Keratinocyte (primary cell): ENCODE data around the gene CPPED1.

Experiments used
- EZH2 ChIP-seq: IDR thresholded peaks from one replicate; pipeline ENCODE4 v1.6.1; 2012; ENCODE audit warnings: inconsistent platforms, mild to moderate bottlenecking, low read length, moderate library complexity
- TF ChIP-seq, protein P1 (sequence below), 3 experiments: IDR thresholded peaks in 1 of 3; conservative IDR thresholded peaks in 1 of 3; optimal IDR thresholded peaks in 1 of 3; 2 replicates in 2 of 3; 3 replicates in 1 of 3; pipeline versions ENCODE3 to v1.5.1; 2011; ENCODE audit warnings: low read length in 3 of 3, mild to moderate bottlenecking in 3 of 3, moderate library complexity in 2 of 3, control low read depth in 1 of 3, inconsistent platforms in 1 of 3; ENCODE audit not compliant: insufficient read depth in 2 of 3; ENCODE audit errors: extremely low read depth in 1 of 3

DNA sequence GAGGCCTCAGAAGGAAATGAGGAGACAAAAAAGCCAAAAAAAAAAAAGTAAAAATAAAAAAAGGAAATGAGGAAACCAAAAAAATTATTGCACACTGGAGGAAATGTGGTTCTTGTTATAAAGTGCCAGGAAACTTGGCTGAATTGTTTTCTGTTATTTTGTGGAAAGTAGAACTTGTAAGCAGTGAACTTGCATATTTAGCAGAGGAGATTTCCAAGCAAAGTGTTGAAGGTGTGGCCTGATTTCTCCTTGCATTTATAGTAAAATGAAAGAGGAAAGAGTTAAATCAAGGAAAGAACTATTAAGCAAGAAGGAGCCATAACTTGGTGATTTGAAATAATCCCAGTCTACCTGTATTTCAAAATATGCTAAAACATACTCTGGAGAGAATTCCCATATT is 34.1 kb upstream of the CPPED1 start:
- TF ChIP-seq, protein P1, sequence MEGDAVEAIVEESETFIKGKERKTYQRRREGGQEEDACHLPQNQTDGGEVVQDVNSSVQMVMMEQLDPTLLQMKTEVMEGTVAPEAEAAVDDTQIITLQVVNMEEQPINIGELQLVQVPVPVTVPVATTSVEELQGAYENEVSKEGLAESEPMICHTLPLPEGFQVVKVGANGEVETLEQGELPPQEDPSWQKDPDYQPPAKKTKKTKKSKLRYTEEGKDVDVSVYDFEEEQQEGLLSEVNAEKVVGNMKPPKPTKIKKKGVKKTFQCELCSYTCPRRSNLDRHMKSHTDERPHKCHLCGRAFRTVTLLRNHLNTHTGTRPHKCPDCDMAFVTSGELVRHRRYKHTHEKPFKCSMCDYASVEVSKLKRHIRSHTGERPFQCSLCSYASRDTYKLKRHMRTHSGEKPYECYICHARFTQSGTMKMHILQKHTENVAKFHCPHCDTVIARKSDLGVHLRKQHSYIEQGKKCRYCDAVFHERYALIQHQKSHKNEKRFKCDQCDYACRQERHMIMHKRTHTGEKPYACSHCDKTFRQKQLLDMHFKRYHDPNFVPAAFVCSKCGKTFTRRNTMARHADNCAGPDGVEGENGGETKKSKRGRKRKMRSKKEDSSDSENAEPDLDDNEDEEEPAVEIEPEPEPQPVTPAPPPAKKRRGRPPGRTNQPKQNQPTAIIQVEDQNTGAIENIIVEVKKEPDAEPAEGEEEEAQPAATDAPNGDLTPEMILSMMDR (optimal IDR thresholded peaks at IDR 0.05 in 1 of 3, IDR thresholded peaks at IDR 0.05 in 1 of 3, conservative IDR thresholded peaks at IDR 0.05 in 1 of 3; ENCODE audit: extremely low read depth in 1 of 3, insufficient read depth in 2 of 3, low read length in 3 of 3) = no peak
- TF ChIP-seq EZH2 = no peak
